Osteoblast (primary cell): ENCODE measurements around the gene TRIO. TPM values are rescaled to one million over a fixed set of nuclear protein-coding genes. Genes with fewer than 3 reads are reported as not detected.

Experiments used
- DNase-seq: peaks from one replicate; pipeline ENCODE4 v3.0.0; 2011; ENCODE audit warnings: low spot score, mixed read lengths; ENCODE audit not compliant: insufficient read length; ENCODE audit errors: missing footprints
- H2AFZ ChIP-seq: 2 replicates; pipeline ENCODE4 v1.6.0; 2011; ENCODE audit warnings: mild to moderate bottlenecking, low read length
- H3K27ac ChIP-seq: 2 replicates; pipeline ENCODE4 v1.5.1; 2011; ENCODE audit warnings: mild to moderate bottlenecking, low read depth, low read length, moderate library complexity
- H3K27me3 ChIP-seq: 2 replicates; pipeline ENCODE4 v1.6.0; 2012; ENCODE audit warnings: mild to moderate bottlenecking, control low read depth, inconsistent platforms, low read length, moderate library complexity; ENCODE audit not compliant: insufficient read depth
- H3K36me3 ChIP-seq: 2 replicates; pipeline ENCODE4 v1.5.1; 2011; ENCODE audit warnings: mild to moderate bottlenecking, low read length, control low read depth, moderate library complexity; ENCODE audit not compliant: insufficient read depth
- H3K4me1 ChIP-seq: 2 replicates; pipeline ENCODE4 v1.5.1; 2011; ENCODE audit warnings: mild to moderate bottlenecking, low read length, control low read depth, moderate library complexity; ENCODE audit not compliant: insufficient read depth
- H3K4me2 ChIP-seq: 2 replicates; pipeline ENCODE4 v1.6.0; 2011; ENCODE audit warnings: mild to moderate bottlenecking, low read length; ENCODE audit not compliant: insufficient read depth
- H3K4me3 ChIP-seq: fragments of 200-600 bp; sonication (generic); 3 replicates; pipeline ENCODE4 v1.5.1; 2012; ENCODE audit warnings: mild to moderate bottlenecking, low read length, inconsistent platforms; ENCODE audit not compliant: insufficient read depth
- H3K79me2 ChIP-seq: 2 replicates; pipeline ENCODE4 v1.6.0; 2012; ENCODE audit warnings: mild to moderate bottlenecking, low read length, control low read depth, inconsistent platforms; ENCODE audit not compliant: insufficient read depth
- H3K9me3 ChIP-seq: 2 replicates; pipeline ENCODE4 v1.5.1; 2011; ENCODE audit warnings: low read depth, low read length, control low read depth
- H4K20me1 ChIP-seq: 2 replicates; pipeline ENCODE4 v1.6.0; 2012; ENCODE audit warnings: mild to moderate bottlenecking, low read length, control low read depth; ENCODE audit not compliant: insufficient read depth
- total RNA-seq: library from RNA; depleted of rRNA; stranded (reverse); fragments of >200 nt; gene quantifications from 2 replicates; pipeline ENCODE4 v1.2.3, GENCODE V29; 2012
- TF ChIP-seq, protein P1 (sequence below): IDR thresholded peaks from 2 replicates; pipeline ENCODE4 v1.5.1; 2011; ENCODE audit warnings: mild to moderate bottlenecking, low read depth, low read length, moderate library complexity; ENCODE audit errors: extremely low read depth

Gene TRIO
- total RNA-seq, 1 donor, result 274 TPM

GRCh38 chr5:14213813-14214585 lies 70.9 kb downstream of the TRIO start:
- Histone ChIP-seq H3K4me3 (no peak overlapping the region), H3K79me2 (peaks cover 99% of the 10 kb centered on the region), H3K27ac (no peak overlapping the region), H3K9me3 (no peaks in the 10 kb centered on the region), H3K36me3 (no peaks in the 10 kb centered on the region), H2AFZ (no peak overlapping the region), H4K20me1 (peaks cover 75% of the 10 kb centered on the region), H3K27me3 (no peaks in the 10 kb centered on the region), H3K4me1 (peaks cover 69% of the 10 kb centered on the region), H3K4me2 (no peak overlapping the region)
- DNase-seq, result no peak
- TF ChIP-seq, protein P1, sequence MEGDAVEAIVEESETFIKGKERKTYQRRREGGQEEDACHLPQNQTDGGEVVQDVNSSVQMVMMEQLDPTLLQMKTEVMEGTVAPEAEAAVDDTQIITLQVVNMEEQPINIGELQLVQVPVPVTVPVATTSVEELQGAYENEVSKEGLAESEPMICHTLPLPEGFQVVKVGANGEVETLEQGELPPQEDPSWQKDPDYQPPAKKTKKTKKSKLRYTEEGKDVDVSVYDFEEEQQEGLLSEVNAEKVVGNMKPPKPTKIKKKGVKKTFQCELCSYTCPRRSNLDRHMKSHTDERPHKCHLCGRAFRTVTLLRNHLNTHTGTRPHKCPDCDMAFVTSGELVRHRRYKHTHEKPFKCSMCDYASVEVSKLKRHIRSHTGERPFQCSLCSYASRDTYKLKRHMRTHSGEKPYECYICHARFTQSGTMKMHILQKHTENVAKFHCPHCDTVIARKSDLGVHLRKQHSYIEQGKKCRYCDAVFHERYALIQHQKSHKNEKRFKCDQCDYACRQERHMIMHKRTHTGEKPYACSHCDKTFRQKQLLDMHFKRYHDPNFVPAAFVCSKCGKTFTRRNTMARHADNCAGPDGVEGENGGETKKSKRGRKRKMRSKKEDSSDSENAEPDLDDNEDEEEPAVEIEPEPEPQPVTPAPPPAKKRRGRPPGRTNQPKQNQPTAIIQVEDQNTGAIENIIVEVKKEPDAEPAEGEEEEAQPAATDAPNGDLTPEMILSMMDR, result no peak

GRCh38 chr5:14215901-14216300 lies 72.8 kb downstream of the TRIO start:
- no peak overlapping the region for H3K4me2 ChIP-seq
- peaks cover 78% of the 10 kb centered on the region for H4K20me1 ChIP-seq
- H3K4me1 ChIP-seq, result peaks cover 57% of the 10 kb centered on the region

DNA sequence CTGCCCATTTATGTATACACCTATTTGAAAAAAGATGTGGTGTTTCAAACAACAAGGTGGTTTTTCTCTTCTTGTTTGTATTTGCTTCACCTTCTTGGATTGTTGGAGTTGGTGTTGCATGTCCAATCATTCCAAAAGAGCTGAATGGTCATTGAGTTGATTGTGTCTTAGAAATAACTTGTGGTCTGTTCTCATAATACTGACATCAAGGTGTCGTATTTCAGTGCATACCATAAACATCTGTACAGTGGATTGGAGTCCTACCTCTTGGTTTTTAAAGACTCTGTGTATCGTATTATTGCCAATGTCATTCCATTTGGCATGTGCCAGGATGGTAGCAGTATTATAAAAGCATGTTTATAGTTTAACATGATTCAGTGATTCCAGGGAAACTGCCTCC lies 73.2 kb downstream of the TRIO start:
- Histone ChIP-seq H4K20me1 (peaks cover 80% of the 10 kb centered on the region), H3K4me1 (peaks cover 53% of the 10 kb centered on the region), H3K79me2 (peaks cover 99% of the 10 kb centered on the region), H3K27me3 (no peaks in the 10 kb centered on the region), H3K4me3 (no peak overlapping the region), H3K4me2 (no peak overlapping the region), H3K9me3 (no peaks in the 10 kb centered on the region), H3K36me3 (no peaks in the 10 kb centered on the region), H2AFZ (no peak overlapping the region), H3K27ac (peak overlapping the region; percentile 13)
- DNase-seq, result no peak
- TF ChIP-seq, protein P1, result no peak

More at GRCh38 chr5:14215901-14216300, 72.8 kb downstream of the TRIO start:
- Histone ChIP-seq H3K9me3 (no peaks in the 10 kb centered on the region), H2AFZ (no peak overlapping the region), H3K27ac (no peak overlapping the region), H3K79me2 (peaks cover 99% of the 10 kb centered on the region), H3K4me3 (no peak overlapping the region), H3K36me3 (no peaks in the 10 kb centered on the region), H3K27me3 (no peaks in the 10 kb centered on the region)
- no peak for DNase-seq
- TF ChIP-seq, protein P1, result no peak

- Histone ChIP-seq H3K4me1 (peaks cover 53% of the 10 kb centered on the region), H3K27ac (peak overlapping the region; percentile 13), H3K27me3 (no peaks in the 10 kb centered on the region), H2AFZ (no peak overlapping the region), H4K20me1 (peaks cover 85% of the 10 kb centered on the region), H3K4me3 (no peak overlapping the region), H3K36me3 (no peaks in the 10 kb centered on the region), H3K9me3 (no peaks in the 10 kb centered on the region), H3K79me2 (peaks cover 99% of the 10 kb centered on the region), H3K4me2 (no peak overlapping the region)
- TF ChIP-seq, protein P1, result no peak
- DNase-seq, result no peak
Measured at GRCh38 chr5:14216902-14217301, 73.8 kb downstream of the TRIO start.
